ENCODE data around the gene PPP4R4.

DNA sequence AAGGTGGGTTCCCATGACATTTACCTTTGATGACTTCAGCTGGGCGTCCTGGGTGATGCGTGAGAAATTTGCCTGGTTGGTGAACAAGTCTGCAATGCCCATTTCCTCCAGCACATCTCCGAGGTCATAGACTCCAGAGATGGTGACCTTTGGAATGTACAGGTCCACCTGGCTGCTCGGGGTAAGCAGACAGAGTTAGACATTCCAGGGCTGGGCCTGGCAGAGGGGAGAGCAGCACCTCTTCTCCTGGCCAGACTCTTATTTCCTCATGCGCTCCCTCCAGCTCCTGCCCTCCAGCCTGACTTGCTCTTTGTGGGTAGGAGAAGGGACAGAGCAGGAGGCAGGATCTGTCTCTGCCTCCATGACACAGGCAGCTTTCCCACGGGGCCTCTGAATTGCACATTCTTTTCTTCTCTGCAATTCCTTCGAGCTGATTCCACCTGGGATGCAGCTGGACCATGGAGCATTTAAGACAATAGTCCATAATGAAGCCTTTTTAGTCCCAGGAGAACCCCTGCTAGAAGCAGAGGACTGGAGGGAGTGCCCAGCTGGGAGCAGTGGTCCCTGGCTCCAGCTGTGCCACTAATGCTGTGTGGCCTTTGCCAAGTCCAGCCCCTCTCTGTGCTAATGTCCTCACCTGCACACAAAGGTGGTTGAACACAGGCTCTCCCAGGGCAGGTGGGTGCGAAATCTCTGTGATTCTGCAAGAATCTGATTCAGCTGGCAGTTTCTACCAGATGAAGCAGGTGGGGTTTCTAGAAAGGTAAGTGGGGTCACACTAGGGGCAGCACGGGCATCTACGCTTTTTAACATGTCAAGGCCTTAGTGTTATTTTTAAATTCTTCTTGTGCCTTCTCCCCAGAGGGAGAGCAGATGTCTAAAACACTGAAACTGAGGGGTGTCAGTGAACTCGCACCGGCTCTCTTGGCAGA, 132.2 kb downstream of the PPP4R4 start:
- TF ChIP-seq GATA3 (IDR thresholded peaks at IDR 0.05; ENCODE audit: low read depth, low read length): no peak
- TF ChIP-seq GATA2 (IDR thresholded peaks at IDR 0.05; ENCODE audit: low read depth, low read length): no peak

All from SH-SY5Y (cell line).